Brain microvascular endothelial cell (primary cell): ENCODE results near the gene EYA2.

Experiments
- DNase-seq: peaks from one replicate; pipeline ENCODE4 v3.0.0-alpha.2; 2020
- H3K27ac ChIP-seq: fragments of 250-450 bp; sonication (Bioruptor Pico); 2 replicates; pipeline ENCODE4 v1.5.1; 2020; ENCODE audit warnings: mild to moderate bottlenecking, moderate library complexity
- H3K27me3 ChIP-seq: fragments of 250-450 bp; sonication (Bioruptor Pico); replicated peaks from 2 replicates; pipeline ENCODE4 v1.5.1; 2020; ENCODE audit warnings: mild to moderate bottlenecking
- H3K36me3 ChIP-seq: fragments of 250-450 bp; sonication (Bioruptor Pico); replicated peaks from 2 replicates; pipeline ENCODE4 v1.5.1; 2020; ENCODE audit warnings: mild to moderate bottlenecking
- H3K4me3 ChIP-seq: 2 replicates; pipeline ENCODE4 v1.5.1; 2011; ENCODE audit warnings: low read depth, mild to moderate bottlenecking, control low read depth, low read length, moderate library complexity
- in situ Hi-C: cut with HindIII; loops from 2 replicates; pipeline ENCODE4 v1.10.0; 2017; ENCODE audit warnings: low sequenced_read_pairs, low pct_ligation_motif_present
- TF ChIP-seq, protein P1 (sequence below): IDR thresholded peaks from 2 replicates; pipeline ENCODE4 v1.5.1; 2011; ENCODE audit warnings: low read depth, mild to moderate bottlenecking, moderate library complexity, low read length, control low read depth, inconsistent platforms; ENCODE audit errors: missing control alignments

EYA2 gene

GRCh38 chr20:47059536-47059935 is 164.9 kb downstream of the EYA2 start:
- in situ Hi-C loops = no loop called here

GRCh38 chr20:47061549-47061948 is 166.9 kb downstream of the EYA2 start:
- DNase-seq = no peak
- TF ChIP-seq, protein P1, sequence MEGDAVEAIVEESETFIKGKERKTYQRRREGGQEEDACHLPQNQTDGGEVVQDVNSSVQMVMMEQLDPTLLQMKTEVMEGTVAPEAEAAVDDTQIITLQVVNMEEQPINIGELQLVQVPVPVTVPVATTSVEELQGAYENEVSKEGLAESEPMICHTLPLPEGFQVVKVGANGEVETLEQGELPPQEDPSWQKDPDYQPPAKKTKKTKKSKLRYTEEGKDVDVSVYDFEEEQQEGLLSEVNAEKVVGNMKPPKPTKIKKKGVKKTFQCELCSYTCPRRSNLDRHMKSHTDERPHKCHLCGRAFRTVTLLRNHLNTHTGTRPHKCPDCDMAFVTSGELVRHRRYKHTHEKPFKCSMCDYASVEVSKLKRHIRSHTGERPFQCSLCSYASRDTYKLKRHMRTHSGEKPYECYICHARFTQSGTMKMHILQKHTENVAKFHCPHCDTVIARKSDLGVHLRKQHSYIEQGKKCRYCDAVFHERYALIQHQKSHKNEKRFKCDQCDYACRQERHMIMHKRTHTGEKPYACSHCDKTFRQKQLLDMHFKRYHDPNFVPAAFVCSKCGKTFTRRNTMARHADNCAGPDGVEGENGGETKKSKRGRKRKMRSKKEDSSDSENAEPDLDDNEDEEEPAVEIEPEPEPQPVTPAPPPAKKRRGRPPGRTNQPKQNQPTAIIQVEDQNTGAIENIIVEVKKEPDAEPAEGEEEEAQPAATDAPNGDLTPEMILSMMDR = no peak

More at GRCh38 chr20:47059536-47059935, 164.9 kb downstream of the EYA2 start:
- no peak overlapping the region for H3K27ac ChIP-seq
- peaks cover 7% of the 10 kb centered on the region for H3K27me3 ChIP-seq
- H3K4me3 ChIP-seq = no peak overlapping the region
- TF ChIP-seq, protein P1 = no peak
- no peak for DNase-seq
- H3K36me3 ChIP-seq = no peaks in the 10 kb centered on the region

DNA sequence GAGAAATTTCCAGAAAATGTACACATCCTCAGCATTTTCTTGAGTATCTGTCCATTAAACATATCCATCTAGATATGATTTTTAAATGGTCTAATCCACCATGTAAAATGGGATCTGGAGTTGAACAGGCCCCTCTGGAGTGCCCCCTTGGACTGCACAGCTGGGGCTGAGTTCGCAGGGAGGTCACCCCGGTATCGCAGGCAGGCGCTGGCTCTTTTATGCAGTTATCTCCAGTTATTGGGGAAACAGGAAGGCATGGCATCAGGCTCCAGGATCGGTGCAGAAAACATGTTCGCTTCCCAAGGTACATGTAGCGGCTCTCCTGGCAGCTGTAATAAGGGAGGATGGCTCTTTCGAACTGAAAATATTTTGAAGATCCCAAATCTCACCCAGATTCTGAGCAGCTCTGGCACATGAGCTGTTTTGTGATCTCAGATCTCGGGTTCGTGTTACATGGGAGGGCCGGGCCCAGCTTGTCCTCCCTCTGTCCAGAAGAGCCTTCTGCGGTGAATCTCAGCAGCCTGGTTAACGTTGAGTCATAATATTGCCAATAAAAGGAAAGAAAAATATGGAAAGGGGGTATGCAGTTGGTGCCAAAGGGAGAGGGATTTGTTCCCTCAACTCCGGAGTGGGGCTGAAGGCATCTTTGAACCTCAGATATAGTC is 167.7 kb downstream of the EYA2 start:
- in situ Hi-C loops = no loop called here
- H3K36me3 ChIP-seq = no peaks in the 10 kb centered on the region
- H3K4me3 ChIP-seq = no peak overlapping the region
- TF ChIP-seq, protein P1 = no peak
- DNase-seq = no peak
- no peak overlapping the region for H3K27ac ChIP-seq
- no peaks in the 10 kb centered on the region for H3K27me3 ChIP-seq

More at GRCh38 chr20:47061549-47061948, 166.9 kb downstream of the EYA2 start:
- in situ Hi-C loops = no loop called here
- Histone ChIP-seq H3K27ac (no peak overlapping the region), H3K27me3 (peaks cover 1% of the 10 kb centered on the region), H3K4me3 (no peak overlapping the region), H3K36me3 (no peaks in the 10 kb centered on the region)

DNA sequence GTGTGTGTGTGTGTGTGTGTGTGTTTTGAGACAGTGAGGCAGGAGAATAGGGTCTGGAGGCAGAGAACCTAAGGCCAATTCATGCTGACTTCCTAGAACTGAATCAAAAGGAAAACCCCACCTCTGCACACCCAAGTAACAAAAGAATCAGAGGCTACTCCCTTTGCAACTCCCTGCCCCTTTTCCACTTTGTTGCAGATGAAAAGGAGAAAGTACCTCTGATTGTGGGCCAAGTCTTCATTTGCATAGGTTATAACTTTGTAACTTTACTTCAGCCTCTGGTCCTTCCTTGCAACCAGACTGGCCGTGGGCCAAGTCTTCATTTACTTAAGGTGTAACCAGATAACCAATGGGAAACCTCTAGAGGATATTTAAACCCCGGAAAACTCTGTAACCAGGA is 168.8 kb downstream of the EYA2 start:
- no peak for DNase-seq
- in situ Hi-C loops = no loop called here
- no peak overlapping the region for H3K27ac ChIP-seq

DNA sequence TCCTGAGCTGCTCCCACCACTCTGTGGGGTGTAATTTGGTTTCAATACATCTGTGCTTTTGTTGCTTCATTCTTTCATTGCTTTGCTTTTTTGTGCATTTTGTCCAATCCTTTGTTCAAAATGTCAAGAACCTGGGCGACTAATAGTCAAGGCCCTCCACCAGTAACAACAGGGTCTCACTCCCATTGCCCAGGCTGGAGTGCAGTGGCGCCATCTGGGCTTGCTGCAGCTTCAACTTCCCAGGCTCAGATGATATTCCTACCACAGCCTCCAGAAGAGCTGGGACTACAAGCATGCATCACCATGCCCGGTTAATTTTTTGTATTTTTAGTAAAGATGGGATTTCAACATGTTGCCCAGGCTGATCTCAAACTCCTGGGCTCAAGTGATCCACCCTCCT is 169.2 kb downstream of the EYA2 start:
- no peak for DNase-seq
- in situ Hi-C loops = no loop called here

More for the DNA sequence above, 168.8 kb downstream of the EYA2 start:
- Histone ChIP-seq H3K36me3 (no peaks in the 10 kb centered on the region), H3K27me3 (no peaks in the 10 kb centered on the region), H3K4me3 (no peak overlapping the region)
- TF ChIP-seq, protein P1 = no peak

More for the DNA sequence above, 169.2 kb downstream of the EYA2 start:
- H3K36me3 ChIP-seq = no peaks in the 10 kb centered on the region
- TF ChIP-seq, protein P1 = no peak
- H3K4me3 ChIP-seq = no peak overlapping the region
- no peak overlapping the region for H3K27ac ChIP-seq
- no peaks in the 10 kb centered on the region for H3K27me3 ChIP-seq
